DLD1 (cell line): Measurements from ENCODE around the gene PDSS1.

ENCODE experiments used
- in situ Hi-C: cut with HindIII; loops from 2 replicates; pipeline ENCODE4 v1.10.0; 2017; ENCODE audit warnings: low sequenced_read_pairs

PDSS1 gene

GRCh38 chr10:26792758-26793495 is 95.4 kb downstream of the PDSS1 start:
- in situ Hi-C loops = no loop called here
